Stromal cell of bone marrow (primary cell): Measurements from ENCODE around the gene AGRN.
"Not testable (repeated sequence)": the region's sequence is repeated elsewhere in the genome, so short reads cannot be mapped to it uniquely, and the experiment has no call there.

Experiments used
- DNase-seq: peaks from one replicate; pipeline ENCODE4 v3.0.0-alpha.2; 2012; ENCODE audit warnings: low read depth

Gene AGRN

GRCh38 chr1:1021010-1021919, 1.3 kb downstream of the AGRN start:
- DNase-seq = no peak

DNA sequence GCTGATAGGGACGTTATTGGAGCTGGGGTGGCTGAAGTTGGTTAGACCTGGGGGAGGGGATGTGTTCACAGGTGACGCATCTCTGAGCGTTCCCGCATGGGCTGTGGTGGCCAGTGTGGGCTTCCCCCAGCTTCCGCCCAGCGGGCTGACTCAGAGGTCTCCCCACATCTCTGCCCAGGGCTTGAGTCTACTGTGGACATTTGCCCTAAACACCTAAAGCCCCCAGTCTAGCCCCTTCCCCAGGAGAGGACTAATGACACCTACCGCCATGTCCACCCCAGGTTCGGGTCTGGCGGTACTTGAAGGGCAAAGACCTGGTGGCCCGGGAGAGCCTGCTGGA, 2.0 kb downstream of the AGRN start:
- no peak for DNase-seq

GRCh38 chr1:1022302-1023009, 2.5 kb downstream of the AGRN start:
- DNase-seq = no peak

GRCh38 chr1:1023700-1024099, 3.8 kb downstream of the AGRN start:
- no peak for DNase-seq

- DNase-seq = no peak
Measured at GRCh38 chr1:1024149-1024770, 4.3 kb downstream of the AGRN start.

GRCh38 chr1:1024771-1025699, 5.1 kb downstream of the AGRN start:
- DNase-seq = no peak

DNA sequence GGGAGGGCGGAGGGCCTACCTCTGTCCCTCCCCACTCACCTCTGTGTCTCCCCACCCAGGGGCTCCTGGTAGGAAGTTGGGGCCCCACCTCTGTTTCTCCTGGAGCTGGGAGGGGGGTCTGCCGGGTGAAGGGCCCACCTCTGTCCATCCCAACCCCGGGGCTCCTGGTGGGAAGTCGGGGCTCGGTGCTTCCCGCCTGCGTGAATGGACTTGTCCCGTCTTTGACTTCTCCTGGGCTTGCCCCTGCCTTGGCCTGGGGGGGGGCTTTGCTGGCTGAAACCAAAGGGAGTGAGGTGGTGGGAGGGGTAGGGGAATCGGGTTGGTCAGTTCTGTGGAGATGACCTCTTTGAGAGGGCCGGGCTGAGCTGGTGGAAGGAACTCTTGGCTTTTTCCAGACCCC, 5.8 kb downstream of the AGRN start:
- DNase-seq = no peak

DNA sequence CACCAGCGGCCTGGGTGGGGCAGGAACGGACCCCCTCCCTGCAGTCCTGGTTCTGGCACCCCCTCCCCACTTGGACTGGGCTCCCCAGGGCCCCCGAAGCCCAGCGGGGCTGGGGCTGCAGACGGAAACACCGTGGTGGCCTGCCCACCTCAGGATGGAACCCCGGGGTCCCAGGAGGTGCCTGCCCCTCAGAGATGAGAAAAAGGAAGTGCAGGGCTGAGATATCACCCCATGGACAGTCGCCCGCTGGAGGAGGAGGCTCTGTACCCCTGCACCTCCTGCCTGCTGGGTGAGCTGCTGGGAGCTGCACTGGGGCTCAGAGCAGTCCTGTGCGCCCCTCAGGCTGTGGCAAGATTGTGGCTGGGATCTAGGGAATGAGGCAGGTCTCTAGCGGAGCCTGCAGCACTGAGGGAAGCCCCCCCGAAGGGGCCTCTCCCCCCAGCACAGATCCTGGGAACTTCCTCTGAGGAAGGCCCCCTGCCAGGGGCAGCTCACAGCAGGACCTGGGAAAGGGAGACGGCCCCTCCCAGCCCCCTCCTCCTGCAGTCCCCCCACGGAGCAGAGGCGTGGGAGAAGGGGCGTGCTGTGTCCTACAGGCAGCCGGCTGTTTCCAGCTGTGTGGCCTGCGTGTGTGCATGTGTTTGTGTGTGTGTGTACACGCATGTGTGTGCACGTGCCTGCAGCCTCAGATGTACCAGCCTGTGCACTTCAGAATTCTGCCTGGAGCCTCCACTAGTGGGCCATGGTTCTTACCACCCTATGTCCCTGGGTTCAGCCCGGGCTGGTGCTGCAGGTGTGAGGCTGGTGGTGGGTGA, 6.9 kb downstream of the AGRN start:
- DNase-seq = no peak

GRCh38 chr1:1027791-1028190, 7.9 kb downstream of the AGRN start:
- DNase-seq = no peak

DNA sequence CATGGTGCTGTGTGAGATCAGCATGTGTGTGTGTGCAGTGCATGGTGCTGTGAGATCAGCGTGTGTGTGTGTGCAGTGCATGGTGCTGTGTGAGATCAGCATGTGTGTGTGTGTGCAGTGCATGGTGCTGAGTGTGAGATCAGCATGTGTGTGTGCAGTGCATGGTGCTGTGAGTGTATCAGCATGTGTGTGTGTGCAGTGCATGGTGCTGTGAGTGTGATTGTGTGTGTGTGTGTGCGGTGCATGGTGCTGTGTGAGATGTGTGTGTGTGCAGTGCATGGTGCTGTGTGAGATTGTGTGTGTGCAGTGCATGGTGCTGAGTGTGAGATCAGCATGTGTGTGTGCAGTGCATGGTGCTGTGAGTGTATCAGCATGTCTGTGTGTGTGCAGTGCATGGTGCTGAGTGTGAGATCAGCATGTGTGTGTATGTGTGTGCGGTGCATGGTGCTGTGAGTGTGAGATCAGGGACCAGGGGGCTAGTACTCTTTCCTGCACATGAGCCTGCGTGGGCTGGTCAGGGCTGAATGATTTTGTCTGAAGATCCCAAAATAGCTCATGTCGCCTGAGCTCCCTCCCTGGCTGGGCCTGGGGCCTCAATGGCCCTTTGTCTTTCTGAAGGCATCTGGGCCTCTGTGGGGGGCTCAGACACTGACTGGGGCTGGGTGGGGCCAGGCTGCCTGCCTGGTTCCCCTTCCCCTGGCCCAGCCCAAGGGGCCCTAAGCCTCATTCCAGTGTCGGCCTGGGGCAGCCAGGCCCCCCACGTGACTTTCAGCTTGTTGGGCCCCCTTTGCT, 11.1 kb downstream of the AGRN start:
- not testable (repeated sequence) for DNase-seq

- DNase-seq = no peak
Measured at GRCh38 chr1:1031659-1032235, 11.8 kb downstream of the AGRN start.

- no peak for DNase-seq
Measured at GRCh38 chr1:1032424-1032823, 12.5 kb downstream of the AGRN start.

- DNase-seq = no peak
Measured at GRCh38 chr1:1033009-1033587, 13.2 kb downstream of the AGRN start.

DNA sequence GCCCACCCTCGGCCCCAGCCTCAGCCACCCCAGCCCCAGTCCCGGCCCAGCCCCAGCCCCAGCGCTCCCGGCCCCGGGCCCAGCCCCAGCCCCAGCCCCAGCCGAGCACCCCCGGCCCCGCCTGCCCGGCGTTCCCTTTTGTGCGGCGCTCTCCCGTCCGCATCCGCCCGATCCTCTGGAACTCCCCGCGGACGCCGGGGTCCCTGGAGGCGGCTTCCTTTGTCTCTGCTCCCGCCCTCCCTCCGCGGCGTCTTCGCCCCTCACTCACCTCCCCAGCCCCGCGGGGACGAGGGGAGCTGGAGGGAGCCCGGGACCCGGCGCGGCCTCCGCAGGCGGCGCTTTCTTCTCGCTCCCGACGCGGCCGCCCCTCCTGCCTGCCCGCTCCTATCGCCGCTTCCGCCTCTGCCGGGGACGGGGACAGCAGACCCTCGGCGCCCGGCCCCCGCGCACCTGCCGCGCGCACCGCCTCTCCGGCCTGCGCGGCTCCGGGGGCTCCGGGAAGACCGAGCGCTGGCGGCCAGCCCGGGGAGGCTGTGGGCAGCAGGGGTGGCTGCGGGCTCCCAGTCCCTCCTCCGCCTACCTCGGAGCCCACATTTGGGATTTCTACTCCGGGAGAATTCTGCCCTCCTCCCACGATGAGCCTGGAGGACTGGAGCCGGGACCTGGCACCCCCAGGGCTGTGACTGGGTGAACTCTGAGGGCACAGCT, 14.0 kb downstream of the AGRN start:
- no peak for DNase-seq

- no peak for DNase-seq
Measured at GRCh38 chr1:1034439-1034781, 14.5 kb downstream of the AGRN start.

GRCh38 chr1:1035291-1035943, 15.5 kb downstream of the AGRN start:
- no peak for DNase-seq

- DNase-seq = no peak
Measured at GRCh38 chr1:1037366-1038327, 17.7 kb downstream of the AGRN start.
